Tibial nerve (tissue), 4 donors: ENCODE data around the gene SSTR4.

Experiments used
- EP300 ChIP-seq, 2 donors: sonication (generic); formaldehyde crosslinking; IDR thresholded peaks; one replicate each; pipeline ENCODE4 v1.6.1; 2017; ENCODE audit warnings: antibody characterized with exemption in 2 of 2, mild to moderate bottlenecking in 1 of 2
- POLR2A ChIP-seq, 2 donors: fragments of 450-650 bp; IDR thresholded peaks; one replicate each; pipeline ENCODE4 v1.6.1; 2017; ENCODE audit warnings: antibody characterized with exemption in 2 of 2, mild to moderate bottlenecking in 2 of 2, moderate library complexity in 2 of 2
- TF ChIP-seq, protein P1 (sequence below), 5 experiments: fragments of 200-600 bp in 3 of 5; fragments of 450-650 bp in 2 of 5; sonication (generic) in 3 of 5; IDR thresholded peaks; one replicate each; pipeline ENCODE4 v1.5.1; 2016 to 2019; ENCODE audit warnings: antibody characterized with exemption in 5 of 5, mild to moderate bottlenecking in 3 of 5, moderate library complexity in 2 of 5

DNA sequence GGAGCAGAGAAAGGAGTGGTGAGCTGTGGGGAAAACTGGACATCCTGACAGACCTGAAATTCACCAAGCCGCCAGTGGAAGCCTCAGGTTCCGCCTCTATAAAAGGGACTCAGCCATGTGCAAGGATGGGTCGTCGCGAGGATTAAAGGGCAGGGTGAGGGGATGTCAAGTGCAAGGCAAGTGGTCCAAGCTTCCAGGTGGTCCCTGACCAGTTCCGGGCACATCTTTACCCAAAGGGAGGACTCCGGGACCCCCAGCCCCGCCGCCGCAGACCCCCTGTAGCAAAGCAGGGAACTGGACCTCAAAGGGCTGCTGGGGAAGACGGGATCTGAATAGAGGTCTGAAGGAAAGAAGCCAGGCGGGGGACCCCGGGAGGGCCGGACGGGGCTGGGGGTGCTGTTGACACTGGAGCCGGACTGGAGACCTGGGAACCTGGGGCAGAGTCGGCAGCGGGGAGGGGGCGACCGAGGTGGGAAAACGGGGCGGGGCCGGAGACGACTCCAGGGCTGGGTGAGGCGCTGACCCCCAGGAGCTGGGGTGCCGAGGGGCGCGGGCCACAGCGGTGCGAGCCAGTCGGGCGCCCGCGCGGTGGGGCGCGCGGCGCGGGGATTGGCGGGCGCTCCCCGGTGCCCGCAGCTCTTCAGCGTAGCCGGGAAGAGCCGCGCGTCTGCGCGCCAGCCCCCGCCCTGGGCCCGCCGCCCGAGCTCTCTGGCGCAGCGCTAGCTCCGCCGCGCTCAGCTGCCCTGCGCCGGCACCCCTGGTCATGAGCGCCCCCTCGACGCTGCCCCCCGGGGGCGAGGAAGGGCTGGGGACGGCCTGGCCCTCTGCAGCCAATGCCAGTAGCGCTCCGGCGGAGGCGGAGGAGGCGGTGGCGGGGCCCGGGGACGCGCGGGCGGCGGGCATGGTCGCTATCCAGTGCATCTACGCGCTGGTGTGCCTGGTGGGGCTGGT lies at the start of gene SSTR4:
- TF ChIP-seq, protein P1, sequence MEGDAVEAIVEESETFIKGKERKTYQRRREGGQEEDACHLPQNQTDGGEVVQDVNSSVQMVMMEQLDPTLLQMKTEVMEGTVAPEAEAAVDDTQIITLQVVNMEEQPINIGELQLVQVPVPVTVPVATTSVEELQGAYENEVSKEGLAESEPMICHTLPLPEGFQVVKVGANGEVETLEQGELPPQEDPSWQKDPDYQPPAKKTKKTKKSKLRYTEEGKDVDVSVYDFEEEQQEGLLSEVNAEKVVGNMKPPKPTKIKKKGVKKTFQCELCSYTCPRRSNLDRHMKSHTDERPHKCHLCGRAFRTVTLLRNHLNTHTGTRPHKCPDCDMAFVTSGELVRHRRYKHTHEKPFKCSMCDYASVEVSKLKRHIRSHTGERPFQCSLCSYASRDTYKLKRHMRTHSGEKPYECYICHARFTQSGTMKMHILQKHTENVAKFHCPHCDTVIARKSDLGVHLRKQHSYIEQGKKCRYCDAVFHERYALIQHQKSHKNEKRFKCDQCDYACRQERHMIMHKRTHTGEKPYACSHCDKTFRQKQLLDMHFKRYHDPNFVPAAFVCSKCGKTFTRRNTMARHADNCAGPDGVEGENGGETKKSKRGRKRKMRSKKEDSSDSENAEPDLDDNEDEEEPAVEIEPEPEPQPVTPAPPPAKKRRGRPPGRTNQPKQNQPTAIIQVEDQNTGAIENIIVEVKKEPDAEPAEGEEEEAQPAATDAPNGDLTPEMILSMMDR (IDR thresholded peaks at IDR 0.05): no peak
- no peak for TF ChIP-seq POLR2A (IDR thresholded peaks at IDR 0.05)
- no peak for TF ChIP-seq EP300 (IDR thresholded peaks at IDR 0.05)
